ENCODE results near the gene ARL15.

DNA sequence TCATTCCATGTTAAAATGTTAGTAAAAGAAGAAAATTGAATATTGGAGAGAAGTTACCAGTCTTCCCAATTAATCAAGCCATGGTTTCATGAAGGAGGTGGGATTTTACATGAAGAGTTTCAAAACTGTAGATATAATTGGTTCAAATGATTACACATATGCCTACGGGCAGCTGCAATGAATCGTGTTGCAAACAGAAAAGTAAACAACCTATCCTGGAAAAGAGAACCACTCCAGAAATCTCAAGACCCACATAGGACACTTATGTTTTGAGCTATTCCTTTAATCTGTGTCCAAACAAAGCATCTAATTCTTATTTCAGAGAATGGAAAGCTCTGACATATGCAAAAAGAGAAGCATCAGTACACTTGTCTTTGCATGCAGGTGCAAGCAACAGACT is 409.7 kb downstream of the ARL15 start:
- TF ChIP-seq, protein P1, sequence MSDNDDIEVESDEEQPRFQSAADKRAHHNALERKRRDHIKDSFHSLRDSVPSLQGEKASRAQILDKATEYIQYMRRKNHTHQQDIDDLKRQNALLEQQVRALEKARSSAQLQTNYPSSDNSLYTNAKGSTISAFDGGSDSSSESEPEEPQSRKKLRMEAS (IDR thresholded peaks at IDR 0.05): no peak
- TF ChIP-seq GABPA (IDR thresholded peaks at IDR 0.05 in 1 of 2, conservative IDR thresholded peaks at IDR 0.05 in 1 of 2) (no peak), NR2F2 (IDR thresholded peaks at IDR 0.05) (no peak), RXRA (IDR thresholded peaks at IDR 0.05) (no peak), HNF4A (conservative IDR thresholded peaks at IDR 0.05) (no peak), TAF1 (conservative IDR thresholded peaks at IDR 0.05) (no peak), JUND (IDR thresholded peaks at IDR 0.05) (no peak), SP1 (IDR thresholded peaks at IDR 0.05) (no peak), YY1 (IDR thresholded peaks at IDR 0.05) (no peak), FOXA1 (IDR thresholded peaks at IDR 0.05) (no peak), RAD21 (IDR thresholded peaks at IDR 0.05) (no peak)
- TF ChIP-seq, protein P2, sequence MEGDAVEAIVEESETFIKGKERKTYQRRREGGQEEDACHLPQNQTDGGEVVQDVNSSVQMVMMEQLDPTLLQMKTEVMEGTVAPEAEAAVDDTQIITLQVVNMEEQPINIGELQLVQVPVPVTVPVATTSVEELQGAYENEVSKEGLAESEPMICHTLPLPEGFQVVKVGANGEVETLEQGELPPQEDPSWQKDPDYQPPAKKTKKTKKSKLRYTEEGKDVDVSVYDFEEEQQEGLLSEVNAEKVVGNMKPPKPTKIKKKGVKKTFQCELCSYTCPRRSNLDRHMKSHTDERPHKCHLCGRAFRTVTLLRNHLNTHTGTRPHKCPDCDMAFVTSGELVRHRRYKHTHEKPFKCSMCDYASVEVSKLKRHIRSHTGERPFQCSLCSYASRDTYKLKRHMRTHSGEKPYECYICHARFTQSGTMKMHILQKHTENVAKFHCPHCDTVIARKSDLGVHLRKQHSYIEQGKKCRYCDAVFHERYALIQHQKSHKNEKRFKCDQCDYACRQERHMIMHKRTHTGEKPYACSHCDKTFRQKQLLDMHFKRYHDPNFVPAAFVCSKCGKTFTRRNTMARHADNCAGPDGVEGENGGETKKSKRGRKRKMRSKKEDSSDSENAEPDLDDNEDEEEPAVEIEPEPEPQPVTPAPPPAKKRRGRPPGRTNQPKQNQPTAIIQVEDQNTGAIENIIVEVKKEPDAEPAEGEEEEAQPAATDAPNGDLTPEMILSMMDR (IDR thresholded peaks at IDR 0.05; ENCODE audit: low read depth, low read length, missing input control): no peak
- TF ChIP-seq, protein P3, sequence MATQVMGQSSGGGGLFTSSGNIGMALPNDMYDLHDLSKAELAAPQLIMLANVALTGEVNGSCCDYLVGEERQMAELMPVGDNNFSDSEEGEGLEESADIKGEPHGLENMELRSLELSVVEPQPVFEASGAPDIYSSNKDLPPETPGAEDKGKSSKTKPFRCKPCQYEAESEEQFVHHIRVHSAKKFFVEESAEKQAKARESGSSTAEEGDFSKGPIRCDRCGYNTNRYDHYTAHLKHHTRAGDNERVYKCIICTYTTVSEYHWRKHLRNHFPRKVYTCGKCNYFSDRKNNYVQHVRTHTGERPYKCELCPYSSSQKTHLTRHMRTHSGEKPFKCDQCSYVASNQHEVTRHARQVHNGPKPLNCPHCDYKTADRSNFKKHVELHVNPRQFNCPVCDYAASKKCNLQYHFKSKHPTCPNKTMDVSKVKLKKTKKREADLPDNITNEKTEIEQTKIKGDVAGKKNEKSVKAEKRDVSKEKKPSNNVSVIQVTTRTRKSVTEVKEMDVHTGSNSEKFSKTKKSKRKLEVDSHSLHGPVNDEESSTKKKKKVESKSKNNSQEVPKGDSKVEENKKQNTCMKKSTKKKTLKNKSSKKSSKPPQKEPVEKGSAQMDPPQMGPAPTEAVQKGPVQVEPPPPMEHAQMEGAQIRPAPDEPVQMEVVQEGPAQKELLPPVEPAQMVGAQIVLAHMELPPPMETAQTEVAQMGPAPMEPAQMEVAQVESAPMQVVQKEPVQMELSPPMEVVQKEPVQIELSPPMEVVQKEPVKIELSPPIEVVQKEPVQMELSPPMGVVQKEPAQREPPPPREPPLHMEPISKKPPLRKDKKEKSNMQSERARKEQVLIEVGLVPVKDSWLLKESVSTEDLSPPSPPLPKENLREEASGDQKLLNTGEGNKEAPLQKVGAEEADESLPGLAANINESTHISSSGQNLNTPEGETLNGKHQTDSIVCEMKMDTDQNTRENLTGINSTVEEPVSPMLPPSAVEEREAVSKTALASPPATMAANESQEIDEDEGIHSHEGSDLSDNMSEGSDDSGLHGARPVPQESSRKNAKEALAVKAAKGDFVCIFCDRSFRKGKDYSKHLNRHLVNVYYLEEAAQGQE (IDR thresholded peaks at IDR 0.05): no peak
- TF ChIP-seq, protein P4, sequence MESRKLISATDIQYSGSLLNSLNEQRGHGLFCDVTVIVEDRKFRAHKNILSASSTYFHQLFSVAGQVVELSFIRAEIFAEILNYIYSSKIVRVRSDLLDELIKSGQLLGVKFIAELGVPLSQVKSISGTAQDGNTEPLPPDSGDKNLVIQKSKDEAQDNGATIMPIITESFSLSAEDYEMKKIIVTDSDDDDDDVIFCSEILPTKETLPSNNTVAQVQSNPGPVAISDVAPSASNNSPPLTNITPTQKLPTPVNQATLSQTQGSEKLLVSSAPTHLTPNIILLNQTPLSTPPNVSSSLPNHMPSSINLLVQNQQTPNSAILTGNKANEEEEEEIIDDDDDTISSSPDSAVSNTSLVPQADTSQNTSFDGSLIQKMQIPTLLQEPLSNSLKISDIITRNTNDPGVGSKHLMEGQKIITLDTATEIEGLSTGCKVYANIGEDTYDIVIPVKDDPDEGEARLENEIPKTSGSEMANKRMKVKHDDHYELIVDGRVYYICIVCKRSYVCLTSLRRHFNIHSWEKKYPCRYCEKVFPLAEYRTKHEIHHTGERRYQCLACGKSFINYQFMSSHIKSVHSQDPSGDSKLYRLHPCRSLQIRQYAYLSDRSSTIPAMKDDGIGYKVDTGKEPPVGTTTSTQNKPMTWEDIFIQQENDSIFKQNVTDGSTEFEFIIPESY (IDR thresholded peaks at IDR 0.05): no peak

All from liver (tissue), 3 donors.